ENCODE results near the gene DIP2B. TPM values are rescaled to one million over a fixed set of nuclear protein-coding genes. Genes with fewer than 3 reads are reported as not detected.

DIP2B gene
- polyA plus RNA-seq, 1 of the 3 experiments (the other 2 are of a cell fraction) = 6.6 TPM

DNA sequence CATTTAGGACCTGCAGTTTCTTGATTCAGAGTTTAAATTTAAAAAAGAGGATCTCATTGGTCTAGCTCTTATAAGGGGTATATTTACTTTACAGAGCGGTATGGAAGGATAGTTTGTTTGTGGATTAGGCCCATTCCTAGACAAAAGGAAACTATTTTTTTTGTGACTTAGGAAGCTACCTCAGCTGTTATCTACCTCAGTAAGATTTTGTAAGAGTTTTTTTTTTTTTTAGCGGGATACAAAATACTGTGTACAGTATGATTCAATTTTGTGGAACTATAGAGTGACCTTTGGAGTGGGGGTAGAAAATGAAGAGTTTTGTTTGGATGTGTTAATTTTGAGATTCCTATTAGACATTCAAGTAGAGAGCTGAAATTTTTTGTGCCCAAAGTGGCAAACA lies 154.5 kb downstream of the DIP2B start:
- no peak overlapping the region for H3K27ac ChIP-seq (ENCODE audit: low read depth in 2 of 2, low read length in 1 of 2)
- H3K4me1 ChIP-seq (ENCODE audit: control insufficient read depth in 1 of 2, insufficient read depth in 2 of 2, low read depth in 1 of 2, low read length in 1 of 2) = peaks cover 0 to 7% of the 10 kb centered on the region in 2 experiments; a peak in 1 of 4 replicates
- no peak for TF ChIP-seq CTCF (IDR thresholded peaks at IDR 0.05)
- no peak for TF ChIP-seq RCOR1 (IDR thresholded peaks at IDR 0.05; ENCODE audit: low read length)
- no peak for TF ChIP-seq RAD21 (IDR thresholded peaks at IDR 0.05; ENCODE audit: low read length)
- TF ChIP-seq EZH2phosphoT487 (IDR thresholded peaks at IDR 0.05; ENCODE audit: borderline replicate concordance, low read depth) = no peak
- no peaks in the 10 kb centered on the region for H3K9me2 ChIP-seq
- ChIA-PET POLR2A (no interaction called here), CTCF (interaction anchor here (1.3 to 1.5 kb wide), 2 partner anchors 76 to 155 kb away, joined by 5 read pairs; partner anchors contain the start of gene DIP2B)
- H3F3A ChIP-seq (replicated peaks; ENCODE audit: insufficient read depth) = no peaks in the 10 kb centered on the region
- no peaks in the 10 kb centered on the region for H3K9me3 ChIP-seq
- DNase-seq = no peak
- no peaks in the 10 kb centered on the region for H3K27me3 ChIP-seq (ENCODE audit: insufficient read depth)
- H3K4me2 ChIP-seq = no peak overlapping the region
- no peaks in the 10 kb centered on the region for H4K20me1 ChIP-seq (ENCODE audit: insufficient read depth)
- 0 out of 2 replicates have a peak, but pooled peaks cover 6% of the 10 kb centered on the region for H3K79me2 ChIP-seq (ENCODE audit: insufficient read depth)
- no peak overlapping the region for H3K4me3 ChIP-seq (ENCODE audit: low read depth in 2 of 2, low read length in 1 of 2)
- peaks cover 3 to 19% of the 10 kb centered on the region in 2 experiments for H3K36me3 ChIP-seq (replicated peaks in 1 of 2; ENCODE audit: control insufficient read depth in 1 of 2, insufficient read depth in 2 of 2, low read length in 1 of 2)
- H2AFZ ChIP-seq (ENCODE audit: low read depth) = no peak overlapping the region
- 80% methylated on average over 2 of the region's 2 CpGs for WGBS (ENCODE audit: low lambda C conversion rate)
- H3K9ac ChIP-seq = no peak overlapping the region

- Histone ChIP-seq H3F3A (replicated peaks; ENCODE audit: insufficient read depth) (no peaks in the 10 kb centered on the region), H3K27ac (ENCODE audit: low read depth in 2 of 2, low read length in 1 of 2) (no peak overlapping the region), H4K20me1 (ENCODE audit: insufficient read depth) (no peaks in the 10 kb centered on the region), H3K79me2 (ENCODE audit: insufficient read depth) (0 out of 2 replicates have a peak, but pooled peaks cover 5% of the 10 kb centered on the region), H3K4me2 (no peak overlapping the region), H3K9ac (no peak overlapping the region), H3K9me3 (no peaks in the 10 kb centered on the region), H3K4me3 (ENCODE audit: low read depth in 2 of 2, low read length in 1 of 2) (no peak overlapping the region), H3K27me3 (ENCODE audit: insufficient read depth) (no peaks in the 10 kb centered on the region), H3K4me1 (ENCODE audit: control insufficient read depth in 1 of 2, insufficient read depth in 2 of 2, low read depth in 1 of 2, low read length in 1 of 2) (peaks cover 0 to 7% of the 10 kb centered on the region in 2 experiments; a peak in 1 of 4 replicates), H3K9me2 (no peaks in the 10 kb centered on the region), H3K36me3 (replicated peaks in 1 of 2; ENCODE audit: control insufficient read depth in 1 of 2, insufficient read depth in 2 of 2, low read length in 1 of 2) (peaks cover 3 to 19% of the 10 kb centered on the region in 2 experiments), H2AFZ (ENCODE audit: low read depth) (no peak overlapping the region)
- no peak for TF ChIP-seq TCF12 (IDR thresholded peaks at IDR 0.05)
- TF ChIP-seq ELF1 (IDR thresholded peaks at IDR 0.05) = no peak
- no peak for TF ChIP-seq FOXJ3 (CRISPR knock-in tag; IDR thresholded peaks at IDR 0.05)
- no peak for TF ChIP-seq RXRA (IDR thresholded peaks at IDR 0.05; ENCODE audit: borderline replicate concordance, low read depth)
- no peak for TF ChIP-seq RAD21 (IDR thresholded peaks at IDR 0.05; ENCODE audit: low read length)
- 91% methylated on average over 6 of the region's 6 CpGs for WGBS (ENCODE audit: low lambda C conversion rate)
- POLR2A ChIA-PET = no interaction called here
- no peak for DNase-seq
- CTCF ChIA-PET = interaction anchor here (0.9 to 1.5 kb wide), 3 partner anchors 22 to 155 kb away, joined by 3 to 5 read pairs (median 5); partner anchors contain the start of gene DIP2B
Observed at GRCh38 chr12:50659690-50660424, 155.1 kb downstream of the DIP2B start.

DNA sequence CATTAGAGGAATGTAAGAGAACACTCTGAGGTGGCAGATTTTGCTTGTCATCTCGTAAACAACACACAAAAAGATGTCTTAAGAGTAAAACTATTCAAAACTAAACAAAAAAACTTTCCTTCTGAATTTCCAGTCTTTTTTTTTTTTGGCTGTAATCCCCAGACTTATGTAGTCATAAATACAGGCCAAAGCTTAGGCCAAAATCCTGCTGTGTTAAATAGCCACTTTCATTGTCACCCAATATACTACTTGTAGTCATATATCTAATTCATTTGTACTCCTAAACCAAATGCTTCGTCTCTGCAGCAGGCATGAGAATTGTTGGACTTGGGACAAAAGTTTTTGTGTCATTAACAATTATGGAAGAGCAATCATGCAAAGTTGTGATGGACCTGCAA lies 155.6 kb downstream of the DIP2B start:
- peaks cover 3 to 19% of the 10 kb centered on the region in 2 experiments for H3K36me3 ChIP-seq (replicated peaks in 1 of 2; ENCODE audit: control insufficient read depth in 1 of 2, insufficient read depth in 2 of 2, low read length in 1 of 2)
- no peak overlapping the region for H2AFZ ChIP-seq (ENCODE audit: low read depth)
- whole genome bisulfite sequencing (ENCODE audit: low lambda C conversion rate) = 87% methylated on average over 2 of the region's 2 CpGs
- H3K4me2 ChIP-seq = no peak overlapping the region
- no peaks in the 10 kb centered on the region for H3F3A ChIP-seq (replicated peaks; ENCODE audit: insufficient read depth)
- H3K79me2 ChIP-seq (ENCODE audit: insufficient read depth) = no peaks in the 10 kb centered on the region
- H3K9me3 ChIP-seq = no peaks in the 10 kb centered on the region
- DNase-seq = no peak
- ChIA-PET POLR2A (no interaction called here), CTCF (interaction anchor here (0.9 kb wide), 1 partner anchor 22 kb away, joined by 3 read pairs; no protein-coding TSS in a partner anchor)
- no peak overlapping the region for H3K27ac ChIP-seq (ENCODE audit: low read depth in 2 of 2, low read length in 1 of 2)
- no peak overlapping the region for H3K4me3 ChIP-seq (ENCODE audit: low read depth in 2 of 2, low read length in 1 of 2)
- TF ChIP-seq CHD2 (IDR thresholded peaks at IDR 0.05; ENCODE audit: low read length, partially characterized antibody) (no peak), NFIC (IDR thresholded peaks at IDR 0.05; ENCODE audit: borderline replicate concordance) (no peak), USF2 (IDR thresholded peaks at IDR 0.05; ENCODE audit: borderline replicate concordance, low read depth, low read length) (no peak), RAD21 (IDR thresholded peaks at IDR 0.05; ENCODE audit: low read length) (no peak), POLR2AphosphoS5 (IDR thresholded peaks at IDR 0.05; ENCODE audit: low read depth, low read length) (no peak), ELF1 (IDR thresholded peaks at IDR 0.05) (no peak), YY1 (IDR thresholded peaks at IDR 0.05; ENCODE audit: low read depth) (no peak), SIN3A (IDR thresholded peaks at IDR 0.05; ENCODE audit: borderline replicate concordance, low read depth, low read length) (no peak), RXRA (IDR thresholded peaks at IDR 0.05; ENCODE audit: borderline replicate concordance, low read depth) (no peak), RCOR1 (IDR thresholded peaks at IDR 0.05; ENCODE audit: low read length) (no peak), NRF1 (IDR thresholded peaks at IDR 0.05; ENCODE audit: low read depth, low read length) (no peak)
- no peaks in the 10 kb centered on the region for H3K9me2 ChIP-seq
- H3K9ac ChIP-seq = no peak overlapping the region
- H4K20me1 ChIP-seq (ENCODE audit: insufficient read depth) = no peaks in the 10 kb centered on the region
- no peaks in the 10 kb centered on the region for H3K27me3 ChIP-seq (ENCODE audit: insufficient read depth)
- peaks cover 0 to 7% of the 10 kb centered on the region in 2 experiments; a peak in 1 of 4 replicates for H3K4me1 ChIP-seq (ENCODE audit: control insufficient read depth in 1 of 2, insufficient read depth in 2 of 2, low read depth in 1 of 2, low read length in 1 of 2)
